B cell (primary cell): ENCODE measurements around the gene HLA-DMA. TPM values are rescaled to one million over a fixed set of nuclear protein-coding genes. Genes with fewer than 3 reads are reported as not detected.
A peak's percentile ranks its signal among the peaks of the same experiment; 100 is the strongest.

Experiments
- ATAC-seq: fragments of 200-7000 bp; cut with Tn5 transposase; one replicate; pipeline ENCODE4 v1.10.0; 2021; ENCODE audit warnings: low read depth, mild to moderate bottlenecking, moderate number of reproducible peaks, moderate library complexity
- CTCF ChIA-PET: fragments of 350-600 bp; sonication (Branson Sonifier 250); formaldehyde crosslinking; loops from one replicate; lab custom pipeline; 2021; ENCODE audit warnings: antibody characterized with exemption, inconsistent platforms; lab: Charles Lee
- POLR2A ChIA-PET: fragments of 350-600 bp; sonication (Branson Sonifier 250); formaldehyde crosslinking; loops from one replicate; lab custom pipeline; 2021; ENCODE audit warnings: antibody characterized with exemption; lab: Charles Lee
- DNase-seq: peaks from one replicate; pipeline ENCODE4 v3.0.0; 2013
- H2AFZ ChIP-seq: 2 replicates; pipeline ENCODE4 v1.6.1; 2012; ENCODE audit warnings: mild to moderate bottlenecking, low read depth, low read length; ENCODE audit not compliant: insufficient read depth, poor library complexity, severe bottlenecking
- H3K27ac ChIP-seq, 2 donors: 1 replicate in 1 of 2; 2 replicates in 1 of 2; pipeline ENCODE4 v1.5.1; 2012 to 2013; ENCODE audit warnings: low read length in 2 of 2, mild to moderate bottlenecking in 2 of 2, moderate library complexity in 1 of 2
- H3K27me3 ChIP-seq, 4 experiments: fragments of 200-600 bp in 1 of 4; sonication (generic) in 1 of 4; replicated peaks in 1 of 4; 1 replicate in 2 of 4; 2 replicates in 2 of 4; pipeline versions ENCODE4 v1.6.1 to v1.7.0; 2013 to 2016; ENCODE audit warnings: low read length in 3 of 4, mild to moderate bottlenecking in 2 of 4, mixed read lengths in 1 of 4, moderate library complexity in 1 of 4; ENCODE audit not compliant: insufficient read depth in 4 of 4, control insufficient read depth in 3 of 4; ENCODE audit errors: control extremely low read depth in 1 of 4
- H3K36me3 ChIP-seq, 2 experiments: replicated peaks in 1 of 2; 1 replicate in 1 of 2; 2 replicates in 1 of 2; pipeline versions ENCODE4 v1.6.1 to v1.7.1; 2013; ENCODE audit warnings: low read length in 1 of 2; ENCODE audit not compliant: insufficient read depth in 2 of 2, control insufficient read depth in 1 of 2; ENCODE audit errors: control extremely low read depth in 1 of 2, extremely low read depth in 1 of 2
- H3K4me1 ChIP-seq, 2 donors: fragments of 200-600 bp in 1 of 2; sonication (generic) in 1 of 2; 1 replicate in 1 of 2; 2 replicates in 1 of 2; pipeline versions ENCODE4 v1.5.1 to v1.6.1; 2013 to 2017; ENCODE audit warnings: low read length in 2 of 2; ENCODE audit not compliant: control insufficient read depth in 2 of 2, insufficient read depth in 2 of 2
- H3K4me2 ChIP-seq: replicated peaks from 2 replicates; pipeline ENCODE3; 2012; ENCODE audit warnings: mild to moderate bottlenecking, low read depth, low read length; ENCODE audit not compliant: poor library complexity, severe bottlenecking
- H3K4me3 ChIP-seq, 5 experiments: fragments of 200-600 bp in 1 of 5; sonication (generic) in 1 of 5; 1 replicate in 3 of 5; 2 replicates in 2 of 5; pipeline versions ENCODE4 v1.5.1 to v1.7.0; 2011 to 2016; ENCODE audit warnings: low read length in 4 of 5, mild to moderate bottlenecking in 4 of 5, low read depth in 2 of 5, control low read depth in 1 of 5, moderate library complexity in 1 of 5; ENCODE audit not compliant: insufficient read depth in 1 of 5; ENCODE audit errors: control extremely low read depth in 1 of 5, extremely low read depth in 1 of 5
- H3K79me2 ChIP-seq: fragments of 200-600 bp; sonication (generic); one replicate; pipeline ENCODE4 v1.6.0; 2016; ENCODE audit warnings: low read length; ENCODE audit not compliant: control insufficient read depth, insufficient read depth
- H3K9ac ChIP-seq: fragments of 200-600 bp; sonication (generic); 2 replicates; pipeline ENCODE4 v1.6.1; 2017; ENCODE audit warnings: mild to moderate bottlenecking, low read length, moderate library complexity
- H3K9me3 ChIP-seq, 3 donors: one replicate each; pipeline versions ENCODE4 v1.6.1 to v1.7.1; 2013; ENCODE audit warnings: low read length in 2 of 3; ENCODE audit not compliant: control insufficient read depth in 2 of 3, insufficient read depth in 1 of 3; ENCODE audit errors: control extremely low read depth in 1 of 3
- H4K20me1 ChIP-seq: 2 replicates; pipeline ENCODE4 v1.6.0; 2012; ENCODE audit warnings: mild to moderate bottlenecking, low read length; ENCODE audit not compliant: insufficient read depth, control insufficient read depth, poor library complexity, severe bottlenecking
- H3K27ac Mint-ChIP-seq: one replicate; pipeline ENCODE4 v1.8.0; 2021; ENCODE audit warnings: mixed read lengths
- H3K27me3 Mint-ChIP-seq: one replicate; pipeline ENCODE4 v1.8.0; 2021; ENCODE audit warnings: mixed read lengths
- H3K4me1 Mint-ChIP-seq: one replicate; pipeline ENCODE4 v1.8.0; 2021; ENCODE audit warnings: mixed read lengths
- H3K4me3 Mint-ChIP-seq: one replicate; pipeline ENCODE4 v1.8.0; 2021; ENCODE audit warnings: mixed read lengths
- H3K9me3 Mint-ChIP-seq: one replicate; pipeline ENCODE4 v1.8.0; 2022; ENCODE audit warnings: mixed read lengths; ENCODE audit not compliant: insufficient read depth
- CTCF ChIP-seq: fragments of 200-600 bp; IDR thresholded peaks from one replicate; pipeline ENCODE4 v1.8.0; 2022; ENCODE audit warnings: antibody characterized with exemption, mild to moderate bottlenecking
- EZH2 ChIP-seq: IDR thresholded peaks from 2 replicates; pipeline ENCODE4 v1.6.1; 2012; ENCODE audit warnings: borderline replicate concordance, low read depth, mild to moderate bottlenecking, moderate library complexity, low read length; ENCODE audit not compliant: insufficient read depth, poor library complexity, severe bottlenecking
- intact Hi-C: fragments of 100-400 bp; cut with micrococcal nuclease; formaldehyde crosslinking; loops from one replicate; pipeline ENCODE4 v1.10.0; 2022
- polyA plus RNA-seq: library from polyadenylated mRNA; depleted of rRNA; stranded (reverse); fragments of >200 nt; gene quantifications from 2 replicates; pipeline ENCODE4 v1.2.3, GENCODE V29; 2012
- total RNA-seq, 2 donors: library from RNA; stranded (reverse); fragments of 120-200 nt in 1 of 2; gene quantifications; 1 replicate in 1 of 2; 2 replicates in 1 of 2; pipeline versions ENCODE4 v1.2.3 to v1.2.4, GENCODE V29; 2013 to 2022

HLA-DMA gene
- total and polyA plus RNA-seq, 2 donors (not counting 1 experiment from before 2014, with no cell fraction given) = 558 to 925 TPM

GRCh38 chr6:32946893-32947292 is 6.0 kb downstream of the HLA-DMA start:
- peak overlapping the region; percentile 92 for H3K27ac Mint-ChIP-seq
- Histone ChIP-seq H3K27ac (peak overlapping the region; percentile 97 to 98), H3K9me3 (no peaks in the 10 kb centered on the region), H3K4me1 (peaks cover 90 to 99% of the 10 kb centered on the region in 2 donors), H3K79me2 (peaks cover 76% of the 10 kb centered on the region), H3K36me3 (peaks cover 0 to 30% of the 10 kb centered on the region in 2 experiments), H3K27me3 (no peaks in the 10 kb centered on the region), H3K9ac (peak overlapping the region; percentile 8), H3K4me3 (peak overlapping the region in 1 of 5 experiments; percentile 59), H4K20me1 (no peaks in the 10 kb centered on the region), H2AFZ (no peak overlapping the region), H3K4me2 (peak overlapping the region; percentile 81)
- DNase-seq = no peak
- peaks cover 87% of the 10 kb centered on the region for H3K4me1 Mint-ChIP-seq
- ChIA-PET CTCF (interaction anchor here (0.7 to 13.5 kb wide), 18 partner anchors 9 to 120 kb away, joined by 3 to 822 read pairs (median 7); partner anchors contain the start of genes BRD2, HLA-DMB, PSMB9 and TAP1), POLR2A (interaction anchor here (0.6 to 2.6 kb wide), 5 partner anchors 11 to 82 kb away, joined by 3 to 36 read pairs (median 4); partner anchors contain the start of gene BRD2)
- intact Hi-C loops = loop anchor here (1.0 to 10.0 kb wide), 4 partner anchors 14 to 342 kb away; partner anchors contain the start of gene HLA-DOB
- TF ChIP-seq EZH2 (no peak), CTCF (no peak)
- no peak for ATAC-seq
- peak overlapping the region; percentile 27 for H3K4me3 Mint-ChIP-seq
- H3K27me3 Mint-ChIP-seq = no peaks in the 10 kb centered on the region
- H3K9me3 Mint-ChIP-seq = no peaks in the 10 kb centered on the region

DNA sequence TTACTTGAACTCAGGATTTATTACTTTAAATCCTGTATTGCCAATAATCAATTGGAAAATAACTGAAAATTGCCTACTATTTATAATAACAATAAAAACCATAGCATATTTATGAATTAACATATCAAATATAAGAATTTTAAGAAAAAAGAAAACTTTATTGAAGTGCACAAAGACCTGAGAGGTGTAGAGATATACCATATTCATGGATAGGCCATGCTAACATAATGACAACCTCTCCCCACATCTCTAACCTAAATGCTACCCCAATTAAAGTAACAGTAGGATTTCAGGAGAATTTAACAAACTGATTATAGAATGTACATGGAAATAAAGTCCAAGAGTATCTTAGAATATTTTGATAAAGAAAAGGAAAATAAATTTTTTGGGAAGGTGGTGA is 6.9 kb downstream of the HLA-DMA start:
- Histone ChIP-seq H3K79me2 (peaks cover 68% of the 10 kb centered on the region), H3K9me3 (no peaks in the 10 kb centered on the region), H2AFZ (no peak overlapping the region), H3K4me3 (peak overlapping the region in 2 of 5 experiments; percentile 13 to 59), H3K36me3 (peaks cover 0 to 27% of the 10 kb centered on the region in 2 experiments), H3K27me3 (no peaks in the 10 kb centered on the region), H3K27ac (peak overlapping the region; percentile 97 to 98), H3K4me2 (peak overlapping the region; percentile 81), H4K20me1 (no peaks in the 10 kb centered on the region), H3K4me1 (peaks cover 87 to 99% of the 10 kb centered on the region in 2 donors), H3K9ac (peak overlapping the region; percentile 58)
- no peak for ATAC-seq
- peak overlapping the region; percentile 96 for H3K4me3 Mint-ChIP-seq
- no peak for DNase-seq
- ChIA-PET CTCF (no interaction called here), POLR2A (no interaction called here)
- TF ChIP-seq CTCF = no peak
- no peak for TF ChIP-seq EZH2
- H3K27me3 Mint-ChIP-seq = no peaks in the 10 kb centered on the region
- intact Hi-C loops = loop anchor here (1.0 to 10.0 kb wide), 4 partner anchors 26 to 341 kb away; partner anchors contain the start of gene HLA-DOB
- peak overlapping the region; percentile 99 for H3K27ac Mint-ChIP-seq
- H3K9me3 Mint-ChIP-seq = no peaks in the 10 kb centered on the region
- H3K4me1 Mint-ChIP-seq = peaks cover 94% of the 10 kb centered on the region
